PC-3 (cell line): Measurements from ENCODE around the gene TRIM38.

ENCODE experiments used
- CTCF ChIP-seq: fragments of 300-600 bp; sonication (generic); conservative IDR thresholded peaks from 2 replicates; pipeline ENCODE4 v1.5.1; 2017; ENCODE audit warnings: antibody characterized with exemption, low read depth, mild to moderate bottlenecking, low read length
- EZH2 ChIP-seq: fragments of 300-600 bp; sonication (generic); IDR thresholded peaks from one replicate; pipeline ENCODE4 v1.6.1; 2017; ENCODE audit warnings: antibody characterized with exemption, mild to moderate bottlenecking, low read length; ENCODE audit not compliant: unreplicated experiment
- EZH2phosphoT487 ChIP-seq: fragments of 300-600 bp; sonication (generic); IDR thresholded peaks from 2 replicates; pipeline ENCODE4 v1.6.1; 2018; ENCODE audit warnings: mild to moderate bottlenecking, antibody characterized with exemption, low read length, borderline replicate concordance

DNA sequence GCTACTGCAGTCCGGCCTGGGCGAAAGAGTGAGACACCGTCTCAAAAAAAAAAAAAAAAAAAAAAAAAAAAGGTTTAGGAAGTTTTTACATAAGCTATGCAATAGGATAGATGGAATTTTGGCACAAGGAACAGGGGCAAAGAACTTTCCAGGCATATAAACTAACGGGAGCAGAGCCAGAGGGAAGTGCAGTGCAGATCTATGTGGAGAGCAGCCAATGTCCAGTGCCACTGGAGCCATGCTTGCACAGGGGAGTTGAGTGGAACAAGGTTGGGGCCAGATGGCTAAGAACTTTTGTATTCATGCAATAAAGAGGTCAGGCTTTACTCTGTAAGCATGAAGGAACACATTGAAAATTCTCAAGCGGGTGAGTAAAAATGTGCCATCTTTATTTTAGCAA is 42.9 kb upstream of the TRIM38 start:
- TF ChIP-seq CTCF (no peak), EZH2 (no peak), EZH2phosphoT487 (no peak)
